PC-3 (cell line): Measurements from ENCODE around the gene CELA2B.

ENCODE experiments used
- CTCF ChIP-seq: fragments of 300-600 bp; sonication (generic); conservative IDR thresholded peaks from 2 replicates; pipeline ENCODE4 v1.5.1; 2017; ENCODE audit warnings: antibody characterized with exemption, low read depth, mild to moderate bottlenecking, low read length
- EZH2 ChIP-seq: fragments of 300-600 bp; sonication (generic); IDR thresholded peaks from one replicate; pipeline ENCODE4 v1.6.1; 2017; ENCODE audit warnings: antibody characterized with exemption, mild to moderate bottlenecking, low read length; ENCODE audit not compliant: unreplicated experiment

- no peak for TF ChIP-seq CTCF
- TF ChIP-seq EZH2: no peak
Measured at GRCh38 chr1:15429701-15430149, 46.2 kb upstream of the CELA2B start.
